NCI-H1436 treated with DMSO at 0.1 percent for 48 hours (cell line): ENCODE measurements around the gene CMSS1.
A peak's percentile ranks its signal among the peaks of the same experiment; 100 is the strongest.

Experiments
- DNase-seq: peaks from one replicate; lab custom pipeline; 2025; lab: John Stamatoyannopoulos, UW

Gene CMSS1

DNA sequence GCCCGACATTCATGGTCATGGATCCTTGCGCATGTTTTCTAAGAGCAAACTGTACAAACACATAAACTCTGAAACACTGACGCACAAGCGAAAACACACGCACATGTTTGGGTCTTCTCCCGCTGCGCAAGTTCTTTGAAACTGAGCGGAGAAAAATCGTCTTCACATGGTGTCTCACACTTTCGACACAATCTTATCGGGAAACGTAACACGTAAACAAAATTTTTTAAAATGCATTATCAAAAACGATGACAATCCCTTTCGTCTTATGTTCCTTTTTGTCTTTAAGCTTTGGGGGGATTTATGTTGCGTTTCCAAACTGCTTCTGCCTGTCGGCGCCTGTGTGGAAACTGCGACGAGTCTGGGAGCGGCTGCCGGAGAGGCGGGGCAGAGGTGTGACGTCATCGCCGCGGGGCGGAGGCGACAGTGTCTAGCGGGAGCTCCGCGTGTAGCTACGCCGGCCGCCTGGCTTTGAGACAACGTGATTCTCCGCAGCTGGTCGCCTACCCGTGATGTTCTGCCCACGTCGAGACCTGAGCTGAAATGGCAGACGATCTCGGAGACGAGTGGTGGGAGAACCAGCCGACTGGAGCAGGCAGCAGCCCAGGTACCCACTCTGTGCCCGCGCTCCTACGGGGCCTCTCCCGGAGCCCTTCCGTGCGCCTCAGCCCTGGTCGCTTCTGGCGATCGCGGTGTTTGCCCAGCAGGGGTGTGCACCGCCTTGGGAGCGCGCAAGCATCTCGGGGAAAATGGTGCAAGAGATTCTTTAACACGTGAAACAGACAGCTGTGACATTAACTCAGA, at the start of gene CMSS1:
Gene CMSS1 (plus strand): TSS at position 426 of the 804 bp plus-strand sequence.
- DNase-seq = peak; percentile 73

DNA sequence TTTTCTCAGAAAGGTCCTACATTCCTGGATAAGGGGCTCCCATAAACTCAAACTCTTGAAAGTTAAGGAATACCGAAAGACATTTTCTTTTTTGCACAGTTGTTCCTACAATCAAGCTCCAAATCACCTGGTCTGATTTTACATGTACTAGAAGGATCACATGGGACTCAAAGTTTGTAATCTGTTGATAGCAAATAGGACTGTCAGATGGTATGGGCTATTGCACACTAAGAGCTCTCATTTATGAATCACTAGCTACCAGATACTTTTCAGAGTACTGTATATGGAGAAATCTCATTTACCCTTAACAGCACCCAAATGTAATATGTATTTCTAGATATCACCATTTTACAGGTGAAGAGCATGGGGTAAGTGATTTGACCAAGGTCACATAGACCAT, 49.5 kb upstream of the CMSS1 start:
- no peak for DNase-seq

DNA sequence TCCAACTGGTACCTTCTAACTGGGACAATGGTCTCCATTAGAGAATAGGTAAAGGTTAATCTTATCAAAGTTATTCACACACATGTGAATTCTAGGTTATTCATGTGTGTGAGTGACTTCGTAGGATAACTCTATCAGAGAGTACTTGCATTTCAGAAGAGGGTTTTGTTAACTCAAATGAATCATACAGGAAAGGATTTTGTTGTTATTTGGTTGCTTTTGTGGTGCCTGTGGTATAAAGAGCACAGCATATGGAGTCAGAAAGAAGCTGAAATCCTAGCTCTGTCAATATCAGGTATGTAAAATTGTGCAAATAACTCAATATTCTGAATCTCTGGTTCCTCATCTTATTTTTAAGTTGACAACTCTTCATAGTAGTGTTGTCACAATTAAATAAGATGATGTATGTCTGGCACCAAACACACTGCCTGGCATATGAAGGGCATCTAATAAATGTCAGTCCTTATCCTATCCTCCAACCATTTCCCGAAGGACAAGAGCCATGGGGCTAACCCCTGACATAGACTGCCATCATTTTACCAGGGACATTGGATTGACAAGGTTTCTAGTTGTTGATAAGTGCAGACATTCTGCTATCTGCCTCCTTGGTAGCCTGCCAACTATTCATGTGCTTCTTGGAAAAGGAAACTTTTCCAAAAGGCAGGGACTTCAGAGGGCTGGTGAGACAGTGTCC, 48.7 kb upstream of the CMSS1 start:
- DNase-seq = no peak

DNA sequence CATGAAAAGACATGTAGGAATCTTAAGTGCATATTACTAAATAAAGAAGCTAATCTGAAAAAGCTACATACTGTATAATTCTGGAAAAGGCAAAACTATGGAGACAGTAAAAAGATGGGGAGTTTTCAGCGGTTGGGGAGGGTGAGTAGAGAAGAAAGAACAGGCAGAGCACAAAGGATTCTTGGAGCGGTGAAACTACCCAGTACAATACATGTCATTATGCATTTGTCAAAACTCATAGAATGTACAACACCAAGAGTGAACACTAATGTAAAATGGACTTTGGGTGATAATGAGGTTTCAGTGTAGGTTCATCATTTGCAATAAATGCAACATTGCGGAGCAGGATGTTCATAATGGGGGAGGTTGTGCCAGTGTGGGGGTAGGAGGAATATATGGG, 45.5 kb upstream of the CMSS1 start:
- no peak for DNase-seq

DNA sequence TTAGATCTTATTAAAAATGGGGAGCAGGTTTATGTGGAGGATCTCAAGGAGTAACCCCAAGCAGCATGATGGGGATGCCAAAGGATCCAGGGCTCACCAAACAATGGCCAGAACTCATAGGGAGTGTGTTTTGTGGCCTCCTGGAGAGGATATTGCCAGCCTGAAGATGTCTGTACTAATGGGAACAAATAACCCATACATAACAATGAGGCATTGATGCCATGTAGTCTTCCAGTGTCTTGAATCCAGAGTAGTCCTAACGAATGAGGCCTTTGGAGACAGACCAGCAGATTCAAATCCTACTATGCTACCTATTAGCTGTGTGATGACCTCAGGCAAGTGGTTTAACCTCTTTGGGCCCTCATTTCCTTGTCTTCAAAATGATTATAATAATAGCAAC, 45.0 kb upstream of the CMSS1 start:
- DNase-seq = no peak

DNA sequence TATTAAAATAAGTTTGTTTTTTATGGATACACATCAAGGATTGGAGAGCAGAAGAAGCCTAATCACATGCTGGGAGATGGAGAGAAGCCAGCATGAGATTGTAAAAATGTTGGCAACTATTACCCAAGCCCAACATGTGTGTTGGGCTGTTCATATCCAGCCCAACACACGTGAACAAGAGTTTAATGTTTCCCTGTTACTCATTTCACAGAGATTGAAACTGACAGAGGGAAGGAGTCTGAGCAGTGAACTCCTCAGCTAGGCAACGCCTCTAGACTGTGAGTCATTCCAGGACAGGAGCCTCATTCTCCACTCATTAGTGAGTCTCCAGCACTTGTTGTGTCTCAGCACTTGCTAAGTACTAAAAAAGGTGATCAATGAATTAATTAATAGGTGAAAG, 43.2 kb upstream of the CMSS1 start:
- DNase-seq = no peak

DNA sequence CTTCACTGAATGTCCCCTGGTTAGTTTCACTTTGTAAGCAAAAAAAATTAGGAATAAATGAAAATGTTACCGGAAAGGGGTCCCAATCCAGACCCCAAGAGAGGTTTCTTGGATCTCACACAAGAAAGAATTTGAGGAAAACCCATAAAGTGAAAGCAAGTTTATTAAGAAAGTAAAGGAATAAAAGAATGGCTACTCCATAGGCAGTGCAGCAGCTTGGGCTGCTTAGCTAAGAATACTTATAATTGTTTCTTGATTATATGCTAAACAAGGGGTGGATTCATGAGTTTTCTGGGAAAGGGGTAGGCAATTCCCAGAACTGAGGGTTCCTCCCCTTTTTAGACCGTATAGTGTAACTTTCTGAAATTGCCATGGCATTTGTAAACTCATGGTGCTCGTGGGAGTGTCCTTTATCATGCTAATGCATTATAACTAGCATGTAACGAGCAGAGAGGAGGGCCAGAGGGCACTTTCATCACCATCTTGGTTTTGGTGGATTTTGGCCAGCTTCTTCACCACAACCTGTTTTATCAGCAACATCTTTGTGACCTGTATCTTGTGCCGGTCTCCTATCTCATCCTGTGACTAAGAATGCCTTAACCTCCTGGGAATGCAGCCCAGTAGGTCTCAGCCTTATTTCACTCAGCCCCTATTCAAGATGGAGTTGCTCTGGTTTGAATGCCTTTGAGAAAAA, 41.0 kb upstream of the CMSS1 start:
- no peak for DNase-seq

DNA sequence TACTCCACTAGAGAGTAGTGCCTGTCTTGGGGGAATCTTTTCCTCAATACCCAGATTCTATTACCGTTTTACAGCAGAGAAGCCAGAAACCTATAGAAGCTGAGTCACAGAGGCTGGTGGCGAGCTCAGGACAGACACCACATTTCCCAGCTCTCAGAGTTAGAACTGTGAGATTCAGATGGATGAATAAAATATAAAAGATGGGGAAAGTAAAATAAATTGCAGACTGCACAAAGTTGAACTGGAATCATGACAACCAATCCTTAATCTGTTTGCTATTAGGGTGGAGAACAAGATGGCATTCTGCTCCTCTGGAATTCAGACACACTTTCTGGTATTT, 40.5 kb upstream of the CMSS1 start:
- no peak for DNase-seq

DNA sequence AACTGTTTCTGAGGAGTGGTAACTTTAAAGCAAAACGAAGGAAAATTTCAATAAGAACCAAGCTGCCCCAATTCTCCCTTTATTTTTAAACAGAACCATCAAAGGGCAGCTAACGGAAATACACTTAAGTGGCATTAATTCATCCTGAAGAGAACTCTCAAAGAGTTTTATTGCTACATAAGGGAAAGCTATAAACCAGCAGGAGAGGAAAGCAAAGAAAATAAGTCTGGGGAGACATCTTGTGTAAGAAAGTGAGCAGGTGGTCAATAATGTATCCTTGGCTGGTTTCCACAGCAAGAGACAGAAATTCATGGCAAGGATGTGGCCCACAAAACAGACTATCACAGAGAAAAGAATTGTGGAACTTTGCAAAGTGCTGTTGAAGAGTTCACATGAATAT, 40.0 kb upstream of the CMSS1 start:
- DNase-seq = no peak

DNA sequence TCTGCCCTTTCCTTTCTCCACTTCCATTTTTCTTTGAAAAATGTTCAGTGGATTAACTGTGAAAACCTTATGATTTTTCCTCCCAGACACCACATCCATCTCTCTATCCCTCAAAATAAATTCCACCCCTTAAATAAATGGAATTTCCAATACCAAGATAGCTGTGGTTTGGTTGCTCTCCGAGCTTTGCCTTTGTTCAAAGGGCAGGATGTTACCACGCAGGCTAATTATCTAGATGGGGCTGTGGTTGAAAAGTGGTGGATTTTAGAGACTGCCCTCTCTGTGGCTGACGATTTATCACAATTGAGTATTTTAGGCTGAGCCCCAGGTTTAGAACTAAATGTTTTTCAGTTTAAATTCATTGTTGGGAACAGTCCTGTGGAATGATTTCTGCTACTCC, 36.9 kb upstream of the CMSS1 start:
- DNase-seq = no peak

DNA sequence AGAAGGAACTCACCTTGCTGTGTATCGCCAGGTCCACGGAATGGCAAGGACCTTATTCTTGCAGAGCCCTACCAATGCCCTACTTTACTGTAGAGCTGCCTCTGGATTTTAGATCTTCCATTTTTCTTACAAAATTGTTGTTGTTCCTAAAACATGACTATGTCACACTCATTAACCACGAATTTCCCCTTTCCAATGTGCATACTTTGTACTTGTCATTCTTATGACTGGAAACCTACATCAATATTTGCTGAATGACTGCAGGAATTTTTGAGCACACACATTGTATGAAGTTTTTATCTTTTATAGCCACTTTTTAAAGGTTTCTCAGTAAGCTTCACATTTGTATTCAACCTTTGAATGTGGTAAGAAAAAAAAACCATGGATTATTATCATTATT, 35.9 kb upstream of the CMSS1 start:
- DNase-seq = no peak

DNA sequence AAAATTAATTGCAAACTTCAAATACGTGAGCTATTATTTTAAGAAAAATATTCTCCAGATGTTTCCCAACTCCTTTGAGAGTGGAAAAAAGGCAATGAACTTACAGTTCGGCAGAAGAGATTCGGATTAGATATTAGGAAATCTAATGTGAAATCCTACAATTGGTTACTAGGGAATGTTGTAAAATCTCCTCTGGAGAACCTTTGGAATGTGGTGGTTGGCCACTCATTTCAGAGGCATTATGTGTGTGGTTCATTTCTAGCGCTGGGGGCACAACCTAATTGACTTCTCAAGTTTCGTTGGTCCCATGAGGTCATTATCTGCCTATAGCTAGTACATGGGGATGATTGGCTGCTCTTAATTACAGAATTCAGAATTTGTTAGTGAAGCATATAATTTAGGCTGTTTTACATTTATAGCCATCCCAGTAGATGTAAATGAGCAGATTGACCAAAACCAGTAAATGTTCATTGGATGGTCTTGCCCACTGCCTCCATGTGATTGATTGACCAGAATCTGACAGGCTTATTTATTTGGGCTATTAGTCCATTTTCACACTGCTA, 34.6 kb upstream of the CMSS1 start:
- no peak for DNase-seq

DNA sequence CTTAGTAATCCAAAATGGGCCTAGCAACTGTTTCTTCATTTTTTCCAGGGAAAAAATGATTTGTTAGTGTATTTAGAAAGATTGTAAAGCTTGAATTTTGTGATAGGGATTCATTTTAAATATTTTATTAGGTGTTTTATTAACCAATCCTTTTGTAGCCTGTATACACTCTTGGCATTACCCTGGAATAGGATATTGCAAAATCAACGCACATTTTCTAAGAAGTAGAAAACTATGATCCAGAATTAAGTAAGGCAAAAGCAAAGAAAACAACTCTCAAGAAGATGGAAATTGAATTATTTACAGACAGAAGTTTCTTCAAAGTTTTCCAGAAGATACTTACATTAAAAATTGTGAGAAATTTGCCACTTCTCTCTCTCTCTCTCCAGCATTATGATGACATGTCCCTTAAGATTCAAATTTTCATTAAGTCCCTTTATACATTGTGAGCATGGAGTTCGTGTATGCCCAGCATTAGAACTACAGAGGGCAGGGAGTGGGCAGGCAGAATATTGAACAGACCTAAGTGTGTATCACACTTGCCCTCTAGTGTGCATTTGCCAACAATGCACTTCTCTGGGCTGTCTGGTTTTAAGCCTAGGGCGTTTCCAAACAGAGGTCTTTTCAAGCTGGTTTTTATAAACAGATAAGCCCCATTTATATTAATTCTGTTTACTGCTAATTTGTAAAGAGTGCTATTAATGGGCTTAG, 28.5 kb upstream of the CMSS1 start:
- no peak for DNase-seq

DNA sequence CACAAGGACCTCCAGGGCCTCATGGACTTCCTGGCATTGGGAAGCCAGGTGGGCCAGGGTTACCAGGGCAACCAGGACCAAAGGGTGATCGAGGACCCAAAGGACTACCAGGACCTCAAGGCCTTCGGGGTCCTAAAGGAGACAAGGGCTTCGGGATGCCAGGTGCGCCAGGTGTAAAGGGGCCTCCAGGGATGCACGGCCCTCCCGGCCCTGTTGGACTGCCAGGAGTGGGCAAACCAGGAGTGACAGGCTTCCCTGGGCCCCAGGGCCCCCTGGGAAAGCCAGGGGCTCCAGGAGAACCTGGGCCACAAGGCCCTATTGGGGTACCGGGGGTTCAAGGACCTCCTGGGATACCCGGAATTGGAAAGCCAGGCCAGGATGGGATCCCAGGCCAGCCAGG, 23.2 kb upstream of the CMSS1 start:
- no peak for DNase-seq

DNA sequence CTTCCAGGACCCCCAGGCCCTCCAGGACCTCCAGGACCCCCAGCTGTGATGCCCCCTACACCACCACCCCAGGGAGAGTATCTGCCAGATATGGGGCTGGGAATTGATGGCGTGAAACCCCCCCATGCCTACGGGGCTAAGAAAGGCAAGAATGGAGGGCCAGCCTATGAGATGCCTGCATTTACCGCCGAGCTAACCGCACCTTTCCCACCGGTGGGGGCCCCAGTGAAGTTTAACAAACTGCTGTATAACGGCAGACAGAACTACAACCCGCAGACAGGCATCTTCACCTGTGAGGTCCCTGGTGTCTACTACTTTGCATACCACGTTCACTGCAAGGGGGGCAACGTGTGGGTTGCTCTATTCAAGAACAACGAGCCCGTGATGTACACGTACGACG, 22.1 kb upstream of the CMSS1 start:
- DNase-seq = no peak

DNA sequence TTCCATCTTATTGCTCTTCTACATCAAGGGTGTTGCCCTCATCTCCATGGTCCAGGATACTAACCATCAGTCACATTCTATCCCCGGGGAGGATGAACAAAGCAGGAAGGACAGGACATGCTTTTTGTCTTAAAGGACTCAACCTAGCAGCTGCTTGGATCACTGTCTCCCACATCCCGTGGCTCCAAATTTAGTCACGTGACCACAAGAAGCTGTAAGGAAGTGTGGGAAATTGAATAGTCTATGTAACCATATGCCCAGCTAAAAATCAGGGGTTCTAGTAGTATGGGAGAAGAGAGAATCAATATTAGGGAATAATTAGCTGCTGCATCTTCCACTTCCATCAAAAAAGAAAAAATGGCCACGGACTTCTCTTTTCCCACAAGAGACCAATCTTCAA, 18.2 kb upstream of the CMSS1 start:
- DNase-seq = no peak

DNA sequence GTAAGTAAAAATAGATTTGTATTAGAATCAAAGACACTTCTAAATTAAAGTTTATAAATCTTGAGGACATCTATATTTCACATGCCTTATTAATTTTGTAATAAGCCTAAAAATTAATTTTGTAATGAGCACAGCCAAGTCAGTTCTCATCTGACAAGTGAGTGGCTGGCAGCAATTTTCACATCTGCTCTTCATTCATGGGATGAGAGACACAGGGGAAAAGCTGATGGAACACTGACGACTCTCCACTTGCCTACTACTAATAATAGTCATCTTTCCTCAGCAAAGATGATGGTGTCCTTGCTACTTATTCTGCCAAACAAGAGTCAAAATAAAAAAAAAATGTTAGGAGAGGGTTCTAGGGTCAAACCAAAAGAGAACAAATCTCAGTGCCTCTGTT, 14.4 kb upstream of the CMSS1 start:
- DNase-seq = no peak

DNA sequence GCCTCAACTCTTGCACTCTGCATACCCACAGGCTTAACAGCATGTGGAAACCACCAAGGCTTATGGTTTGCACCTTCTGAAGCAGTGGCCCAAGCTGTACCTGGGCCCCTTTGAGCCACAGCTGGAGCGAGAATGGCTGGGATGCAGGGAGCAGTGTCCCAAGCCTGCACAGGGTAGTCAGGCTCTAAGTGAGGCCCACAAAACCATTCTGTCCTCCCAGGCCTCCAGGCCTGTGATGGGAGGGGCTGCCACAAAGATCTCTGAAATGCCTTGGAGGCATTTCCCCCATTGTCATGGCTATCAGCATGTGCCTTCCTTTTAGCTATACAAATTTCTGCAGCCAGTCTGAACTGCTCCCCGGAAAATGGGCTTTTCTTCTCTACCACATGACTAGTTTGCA, 12.5 kb upstream of the CMSS1 start:
- no peak for DNase-seq

DNA sequence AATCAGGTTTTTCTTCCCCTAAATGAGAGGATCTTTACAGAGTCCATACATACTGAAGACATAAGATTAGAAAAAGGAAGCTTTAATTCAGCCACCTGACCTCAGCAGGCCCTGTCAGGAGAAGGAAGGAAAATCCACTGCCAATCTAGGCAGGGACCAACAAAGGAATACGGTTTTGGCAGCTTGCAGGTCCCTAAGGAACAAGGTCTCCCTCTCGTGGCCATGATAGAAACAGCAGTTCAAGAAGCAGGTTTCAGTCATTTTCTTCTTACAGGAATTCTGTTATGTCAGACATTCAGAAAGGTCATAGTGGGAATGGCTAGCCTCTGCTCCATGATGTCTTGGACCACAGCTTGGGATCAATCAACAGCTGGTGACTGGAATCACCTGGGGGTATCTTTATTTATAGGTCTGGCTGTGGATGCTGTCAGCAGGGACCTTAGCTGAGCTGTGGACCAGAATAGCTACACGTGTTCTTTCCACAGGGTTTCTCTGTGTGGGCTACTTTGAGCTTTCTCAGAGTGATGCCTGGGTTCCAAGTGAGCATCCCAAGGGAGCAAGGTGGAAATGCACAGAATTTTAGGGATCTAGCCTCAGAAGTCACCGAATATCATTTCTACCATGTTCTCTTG, 9.4 kb upstream of the CMSS1 start:
- no peak for DNase-seq

DNA sequence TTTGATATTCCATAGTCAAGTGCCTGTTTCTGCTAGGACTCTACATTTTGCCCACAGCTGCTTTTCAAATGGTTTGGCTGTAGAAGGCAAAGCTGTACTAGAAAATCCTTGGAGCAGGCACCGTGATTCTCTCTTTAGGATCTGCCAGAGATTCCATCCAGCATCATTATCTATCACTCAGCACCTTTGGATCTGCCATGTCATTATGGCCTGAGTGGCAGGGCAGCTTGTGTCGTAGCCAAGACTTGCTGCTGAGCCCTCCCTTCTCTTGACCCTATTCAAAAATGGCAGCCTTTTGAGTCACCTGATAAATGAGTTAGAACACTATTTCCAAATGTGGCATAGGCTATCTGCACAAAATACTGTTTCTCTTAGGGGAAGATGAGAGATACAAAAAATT, 8.1 kb upstream of the CMSS1 start:
- DNase-seq = no peak

DNA sequence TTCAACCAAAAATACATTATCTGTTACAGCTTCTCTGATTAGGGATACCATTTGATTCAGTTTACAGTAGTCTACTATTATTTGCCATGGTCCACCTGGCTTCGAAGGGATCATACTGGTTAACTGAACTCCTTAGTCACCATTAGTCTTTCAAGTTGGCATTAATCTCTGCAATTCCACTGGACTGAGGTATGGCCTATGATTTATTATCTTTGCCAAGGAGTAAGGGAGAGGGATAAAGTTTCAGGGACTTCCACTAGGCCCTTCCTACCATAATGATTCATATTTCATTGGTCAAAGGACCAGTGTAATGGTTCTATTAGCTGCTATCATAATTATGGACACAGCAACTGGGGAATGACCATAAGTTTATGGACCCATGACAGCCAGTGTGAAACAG, 7.3 kb upstream of the CMSS1 start:
- DNase-seq = no peak

DNA sequence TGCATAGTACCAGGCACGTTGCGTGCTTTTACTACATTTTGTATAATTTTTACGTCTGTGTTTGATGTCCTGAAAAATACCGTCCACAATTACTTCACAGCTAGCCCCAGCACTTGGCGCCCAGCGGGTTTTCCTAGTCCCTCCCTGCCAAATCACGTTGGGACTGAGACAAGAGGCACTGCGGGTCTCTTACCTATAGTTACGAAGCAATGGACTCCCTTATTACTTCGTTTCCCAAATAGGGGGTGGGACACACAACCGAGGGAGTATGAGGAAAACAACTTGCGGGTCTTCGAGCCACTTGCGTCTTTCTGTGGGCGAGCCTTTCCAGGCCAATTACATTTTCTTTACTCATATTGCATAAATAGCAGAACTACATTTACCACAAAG, 620 bp upstream of the CMSS1 start:
- DNase-seq = no peak
